PC-3 (cell line): Measurements from ENCODE around the gene FBXL7.

Experiments used
- CTCF ChIP-seq: fragments of 300-600 bp; sonication (generic); conservative IDR thresholded peaks from 2 replicates; pipeline ENCODE4 v1.5.1; 2017; ENCODE audit warnings: antibody characterized with exemption, low read depth, mild to moderate bottlenecking, low read length
- EZH2 ChIP-seq: fragments of 300-600 bp; sonication (generic); IDR thresholded peaks from one replicate; pipeline ENCODE4 v1.6.1; 2017; ENCODE audit warnings: antibody characterized with exemption, mild to moderate bottlenecking, low read length; ENCODE audit not compliant: unreplicated experiment

GRCh38 chr5:15789642-15790041 is 289.7 kb downstream of the FBXL7 start:
- TF ChIP-seq CTCF (no peak), EZH2 (no peak)
